Heart left ventricle (tissue), 13 donors: ENCODE results near the gene SDR42E1.

Experiments
- POLR2A ChIP-seq, 2 donors: fragments of 450-650 bp; IDR thresholded peaks; one replicate each; pipeline ENCODE4 v1.6.1; 2017; ENCODE audit warnings: antibody characterized with exemption in 2 of 2, mild to moderate bottlenecking in 2 of 2, moderate library complexity in 2 of 2
- TF ChIP-seq, protein P1 (sequence below), 12 donors: fragments of 200-600 bp; sonication (generic) in 4 of 12; IDR thresholded peaks; one replicate each; pipeline versions ENCODE4 v1.5.0 to v1.8.0; 2018 to 2022; ENCODE audit warnings: antibody characterized with exemption in 12 of 12, mild to moderate bottlenecking in 5 of 12
- donor health status: ischemic (EF 13 %, LVEDD 7.1; RV severe dilation, severe dysfunction).
- donor health status: DM: no; HTN: yes; CAD: no.
- donor health status: DM: no; HTN: no; CAD: no.
- donor health status: ischemic (EF 25% LVEDD 6.9; RV normal size, moderate dysfunction).
- donor health status: ischemic (EF 25% LVEDD 5.7; RV mildly dilated, moderate dysfunction).
- donor health status: ischemic (EF 35%, LVEDD 5.7; RV mildly dilated, moderate dysfunction).
- donor health status: nonischemic (EF 11% LVEDD 7.7; RV severe dilation, severe dysfunction).
- donor health status: DM: yes; HTN: yes; CAD: no.
- donor health status: PGD.
- donor health status: ischemic (EF 29% LVEDD 5.4; RV normal size, mild dysfunction).
- donor health status: nonischemic (EF 23%, LVEDD 6.1; RV moderate dilation, normal function).

DNA sequence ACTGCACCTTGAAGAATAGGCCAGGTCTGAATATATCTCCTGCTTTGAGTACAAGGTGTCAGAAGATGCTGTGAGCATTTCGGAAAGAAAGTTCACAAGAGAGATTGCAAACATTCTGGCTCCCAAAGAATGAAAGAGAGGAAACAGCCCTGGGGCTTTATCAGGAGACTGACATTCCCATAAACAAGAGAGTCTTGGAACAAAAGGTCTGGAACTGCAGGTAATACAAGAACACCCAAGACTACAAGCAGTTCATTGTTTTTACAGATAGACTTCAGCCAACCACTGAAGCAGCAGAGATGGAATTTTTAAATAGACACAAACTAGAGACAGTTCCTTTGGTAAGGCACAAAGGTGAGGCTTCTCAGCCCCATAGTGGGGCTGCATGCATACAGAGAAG is 38.2 kb upstream of the SDR42E1 start:
- no peak for TF ChIP-seq POLR2A (IDR thresholded peaks at IDR 0.05)
- TF ChIP-seq, protein P1, sequence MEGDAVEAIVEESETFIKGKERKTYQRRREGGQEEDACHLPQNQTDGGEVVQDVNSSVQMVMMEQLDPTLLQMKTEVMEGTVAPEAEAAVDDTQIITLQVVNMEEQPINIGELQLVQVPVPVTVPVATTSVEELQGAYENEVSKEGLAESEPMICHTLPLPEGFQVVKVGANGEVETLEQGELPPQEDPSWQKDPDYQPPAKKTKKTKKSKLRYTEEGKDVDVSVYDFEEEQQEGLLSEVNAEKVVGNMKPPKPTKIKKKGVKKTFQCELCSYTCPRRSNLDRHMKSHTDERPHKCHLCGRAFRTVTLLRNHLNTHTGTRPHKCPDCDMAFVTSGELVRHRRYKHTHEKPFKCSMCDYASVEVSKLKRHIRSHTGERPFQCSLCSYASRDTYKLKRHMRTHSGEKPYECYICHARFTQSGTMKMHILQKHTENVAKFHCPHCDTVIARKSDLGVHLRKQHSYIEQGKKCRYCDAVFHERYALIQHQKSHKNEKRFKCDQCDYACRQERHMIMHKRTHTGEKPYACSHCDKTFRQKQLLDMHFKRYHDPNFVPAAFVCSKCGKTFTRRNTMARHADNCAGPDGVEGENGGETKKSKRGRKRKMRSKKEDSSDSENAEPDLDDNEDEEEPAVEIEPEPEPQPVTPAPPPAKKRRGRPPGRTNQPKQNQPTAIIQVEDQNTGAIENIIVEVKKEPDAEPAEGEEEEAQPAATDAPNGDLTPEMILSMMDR (IDR thresholded peaks at IDR 0.05), result no peak
